ENCODE data around the gene SPATS2L. TPM values are rescaled to one million over a fixed set of nuclear protein-coding genes. Genes with fewer than 3 reads are reported as not detected.

SPATS2L gene
- total and polyA plus RNA-seq, 8 donors, result 36.8 to 245 (median 80.7) TPM

GRCh38 chr2:200301953-200302858 is 4.3 kb upstream of the SPATS2L start:
- TF ChIP-seq POLR2AphosphoS5 (IDR thresholded peaks at IDR 0.05), result no peak
- TF ChIP-seq POLR2A (IDR thresholded peaks at IDR 0.05), result no peak
- no peak for TF ChIP-seq CTCF (IDR thresholded peaks at IDR 0.05)
- TF ChIP-seq EP300 (IDR thresholded peaks at IDR 0.05), result no peak
- no peaks in the 10 kb centered on the region for H3K36me3 ChIP-seq
- H3K9me3 ChIP-seq, result no peaks in the 10 kb centered on the region
- intact Hi-C loops (cut with DNase I; ENCODE audit: low total_unique reads), result no loop called here
- H3K4me3 ChIP-seq, result no peak overlapping the region
- no peak for DNase-seq
- 75 to 85% (median 83%) methylated on average over 3 of the region's 3 CpGs for WGBS, 5 donors
- H3K27me3 ChIP-seq, result no peaks in the 10 kb centered on the region
- H3K27ac ChIP-seq, result no peak overlapping the region
- peaks cover 0 to 13% (median 5%) of the 10 kb centered on the region in 4 donors for H3K4me1 ChIP-seq

- H3K27ac ChIP-seq, result no peak overlapping the region
- no peaks in the 10 kb centered on the region for H3K36me3 ChIP-seq
- H3K9me3 ChIP-seq, result no peaks in the 10 kb centered on the region
- 76 to 86% (median 82%) methylated on average over 9 of the region's 9 CpGs for whole genome bisulfite sequencing, 5 donors
- peak in 1 of 2 donors; percentile 64 for DNase-seq
- H3K4me3 ChIP-seq, result no peak overlapping the region
- TF ChIP-seq POLR2AphosphoS5 (IDR thresholded peaks at IDR 0.05) (peak in 1 of 3 donors; percentile 14), POLR2A (IDR thresholded peaks at IDR 0.05) (no peak), CTCF (IDR thresholded peaks at IDR 0.05) (no peak), EP300 (IDR thresholded peaks at IDR 0.05) (no peak)
- intact Hi-C loops (cut with DNase I; ENCODE audit: low total_unique reads), result no loop called here
- H3K27me3 ChIP-seq, result no peaks in the 10 kb centered on the region
- peaks cover 0 to 17% (median 8%) of the 10 kb centered on the region in 4 donors for H3K4me1 ChIP-seq
These were observed 3.4 kb upstream of the SPATS2L start for GRCh38 chr2:200302940-200303727.

GRCh38 chr2:200305797-200306195 is 697 bp upstream of the SPATS2L start:
- intact Hi-C loops (cut with DNase I; ENCODE audit: low total_unique reads), result no loop called here
- no peaks in the 10 kb centered on the region for H3K27me3 ChIP-seq
- peak overlapping the region; percentile 90 to 97 (median 93) for H3K27ac ChIP-seq
- peaks cover 3 to 38% (median 21%) of the 10 kb centered on the region in 4 donors for H3K4me1 ChIP-seq
- peak overlapping the region; percentile 76 to 94 (median 82) for H3K4me3 ChIP-seq
- WGBS, 5 donors, result 0 to 2% (median 1%) methylated on average over 14 of the region's 14 CpGs
- TF ChIP-seq EP300 (IDR thresholded peaks at IDR 0.05) (no peak), POLR2A (IDR thresholded peaks at IDR 0.05) (no peak), POLR2AphosphoS5 (IDR thresholded peaks at IDR 0.05) (no peak), CTCF (IDR thresholded peaks at IDR 0.05) (peak in 1 of 7 experiments; percentile 6)
- H3K9me3 ChIP-seq, result no peaks in the 10 kb centered on the region
- no peaks in the 10 kb centered on the region for H3K36me3 ChIP-seq
- peak; percentile 35 to 76 for DNase-seq
